ENCODE results near the gene MSH6.

The MSH6 gene

GRCh38 chr2:47782671-47783485 lies at the start of gene MSH6:
Gene MSH6, plus strand, starts transcription at chr2:47783145. Its CDS starts 89 bp downstream, at chr2:47783234.
- H3K4me1 Mint-ChIP-seq = peaks cover 34% of the 10 kb centered on the region
- DNase-seq = peak; percentile 88
- H3K27me3 Mint-ChIP-seq = no peaks in the 10 kb centered on the region
- no peaks in the 10 kb centered on the region for H3K9me3 Mint-ChIP-seq
- peaks cover 14% of the 10 kb centered on the region for H3K36me3 Mint-ChIP-seq (ENCODE audit: low read depth)
- peak within 1 kb of the TSS; percentile 86 for H3K27ac Mint-ChIP-seq
- peak; percentile 88 for ATAC-seq
- H3K4me3 Mint-ChIP-seq = peak within 1 kb of the TSS; percentile 84

GRCh38 chr2:47735136-47735869 lies 47.6 kb upstream of the MSH6 start:
- no peak overlapping the region for H3K4me3 Mint-ChIP-seq
- no peaks in the 10 kb centered on the region for H3K4me1 Mint-ChIP-seq
- DNase-seq (no peak), ATAC-seq (no peak)
- H3K9me3 Mint-ChIP-seq = no peaks in the 10 kb centered on the region
- no peaks in the 10 kb centered on the region for H3K36me3 Mint-ChIP-seq (ENCODE audit: low read depth)
- no peaks in the 10 kb centered on the region for H3K27me3 Mint-ChIP-seq
- H3K27ac Mint-ChIP-seq = no peak overlapping the region

- H3K27me3 Mint-ChIP-seq = no peaks in the 10 kb centered on the region
These were observed 47.0 kb upstream of the MSH6 start for GRCh38 chr2:47735912-47736311.

GRCh38 chr2:47737191-47737975 lies 45.6 kb upstream of the MSH6 start:
- no peaks in the 10 kb centered on the region for H3K27me3 Mint-ChIP-seq
- no peaks in the 10 kb centered on the region for H3K36me3 Mint-ChIP-seq (ENCODE audit: low read depth)
- DNase-seq (no peak), ATAC-seq (no peak)
- H3K4me3 Mint-ChIP-seq = no peak overlapping the region
- H3K4me1 Mint-ChIP-seq = no peaks in the 10 kb centered on the region
- H3K9me3 Mint-ChIP-seq = no peaks in the 10 kb centered on the region
- H3K27ac Mint-ChIP-seq = no peak overlapping the region

More at GRCh38 chr2:47735912-47736311, 47.0 kb upstream of the MSH6 start:
- Mint-ChIP-seq H3K9me3 (no peaks in the 10 kb centered on the region), H3K27ac (no peak overlapping the region), H3K36me3 (ENCODE audit: low read depth) (no peaks in the 10 kb centered on the region), H3K4me3 (no peak overlapping the region), H3K4me1 (no peaks in the 10 kb centered on the region)
- DNase-seq (no peak), ATAC-seq (no peak)

GRCh38 chr2:47738331-47738730 lies 44.6 kb upstream of the MSH6 start:
- Mint-ChIP-seq H3K4me1 (no peaks in the 10 kb centered on the region), H3K36me3 (ENCODE audit: low read depth) (no peaks in the 10 kb centered on the region), H3K27ac (no peak overlapping the region), H3K27me3 (no peaks in the 10 kb centered on the region), H3K9me3 (no peaks in the 10 kb centered on the region), H3K4me3 (no peak overlapping the region)
- ATAC-seq (no peak), DNase-seq (no peak)

- Mint-ChIP-seq H3K36me3 (ENCODE audit: low read depth) (no peaks in the 10 kb centered on the region), H3K27ac (no peak overlapping the region), H3K27me3 (peaks cover 9% of the 10 kb centered on the region), H3K4me1 (no peaks in the 10 kb centered on the region), H3K9me3 (no peaks in the 10 kb centered on the region), H3K4me3 (no peak overlapping the region)
- ATAC-seq (no peak), DNase-seq (no peak)
These were observed 41.8 kb upstream of the MSH6 start for GRCh38 chr2:47741101-47741500.

GRCh38 chr2:47741637-47742036 lies 41.3 kb upstream of the MSH6 start:
- Mint-ChIP-seq H3K27me3 (peaks cover 9% of the 10 kb centered on the region), H3K4me1 (no peaks in the 10 kb centered on the region), H3K9me3 (peaks cover 4% of the 10 kb centered on the region), H3K36me3 (ENCODE audit: low read depth) (no peaks in the 10 kb centered on the region), H3K27ac (no peak overlapping the region), H3K4me3 (no peak overlapping the region)
- DNase-seq = no peak
- ATAC-seq = no peak

- Mint-ChIP-seq H3K27ac (no peak overlapping the region), H3K4me3 (no peak overlapping the region), H3K9me3 (peaks cover 10% of the 10 kb centered on the region), H3K27me3 (peaks cover 9% of the 10 kb centered on the region), H3K4me1 (no peaks in the 10 kb centered on the region), H3K36me3 (ENCODE audit: low read depth) (no peaks in the 10 kb centered on the region)
- DNase-seq (no peak), ATAC-seq (no peak)
These were observed 38.9 kb upstream of the MSH6 start for GRCh38 chr2:47744074-47744473.

- DNase-seq (no peak), ATAC-seq (no peak)
- no peaks in the 10 kb centered on the region for H3K36me3 Mint-ChIP-seq (ENCODE audit: low read depth)
- H3K27ac Mint-ChIP-seq = no peak overlapping the region
- H3K9me3 Mint-ChIP-seq = peaks cover 10% of the 10 kb centered on the region
- H3K4me3 Mint-ChIP-seq = no peak overlapping the region
- peaks cover 7% of the 10 kb centered on the region for H3K4me1 Mint-ChIP-seq
- peaks cover 9% of the 10 kb centered on the region for H3K27me3 Mint-ChIP-seq
These were observed 35.1 kb upstream of the MSH6 start for GRCh38 chr2:47747878-47748277.

GRCh38 chr2:47751856-47752414 lies 31.0 kb upstream of the MSH6 start:
- Mint-ChIP-seq H3K4me1 (peaks cover 7% of the 10 kb centered on the region), H3K27ac (no peak overlapping the region), H3K4me3 (no peak overlapping the region), H3K36me3 (ENCODE audit: low read depth) (no peaks in the 10 kb centered on the region), H3K9me3 (peaks cover 3% of the 10 kb centered on the region), H3K27me3 (no peaks in the 10 kb centered on the region)
- DNase-seq = no peak
- ATAC-seq = no peak

- Mint-ChIP-seq H3K36me3 (ENCODE audit: low read depth) (no peaks in the 10 kb centered on the region), H3K9me3 (no peaks in the 10 kb centered on the region), H3K4me1 (peaks cover 2% of the 10 kb centered on the region), H3K4me3 (no peak overlapping the region), H3K27ac (no peak overlapping the region), H3K27me3 (no peaks in the 10 kb centered on the region)
- ATAC-seq = no peak
- no peak for DNase-seq
These were observed 15.5 kb upstream of the MSH6 start for GRCh38 chr2:47767497-47767844.

GRCh38 chr2:47767880-47768609 lies 14.9 kb upstream of the MSH6 start:
- DNase-seq = peak; percentile 80
- no peak overlapping the region for H3K4me3 Mint-ChIP-seq
- peaks cover 2% of the 10 kb centered on the region for H3K4me1 Mint-ChIP-seq
- no peaks in the 10 kb centered on the region for H3K27me3 Mint-ChIP-seq
- no peak overlapping the region for H3K27ac Mint-ChIP-seq
- H3K9me3 Mint-ChIP-seq = no peaks in the 10 kb centered on the region
- ATAC-seq = peak; percentile 69
- H3K36me3 Mint-ChIP-seq (ENCODE audit: low read depth) = no peaks in the 10 kb centered on the region

- Mint-ChIP-seq H3K27ac (no peak overlapping the region), H3K36me3 (ENCODE audit: low read depth) (no peaks in the 10 kb centered on the region), H3K9me3 (no peaks in the 10 kb centered on the region), H3K4me1 (peaks cover 2% of the 10 kb centered on the region), H3K4me3 (no peak overlapping the region), H3K27me3 (no peaks in the 10 kb centered on the region)
- no peak for DNase-seq
- ATAC-seq = no peak
These were observed 13.6 kb upstream of the MSH6 start for GRCh38 chr2:47769318-47769717.

GRCh38 chr2:47771211-47771610 lies 11.7 kb upstream of the MSH6 start:
- no peaks in the 10 kb centered on the region for H3K36me3 Mint-ChIP-seq (ENCODE audit: low read depth)

More at GRCh38 chr2:47771211-47771610, 11.7 kb upstream of the MSH6 start:
- Mint-ChIP-seq H3K27ac (no peak overlapping the region), H3K27me3 (no peaks in the 10 kb centered on the region), H3K9me3 (no peaks in the 10 kb centered on the region), H3K4me3 (no peak overlapping the region), H3K4me1 (peaks cover 2% of the 10 kb centered on the region)
- DNase-seq (no peak), ATAC-seq (no peak)

Measured in activated naive CD8-positive, alpha-beta T cell treated with anti-CD3 and anti-CD28 coated beads, Interleukin-2, amount 50 U/mL, for 24 hours (primary cell).